DND-41 (cell line): ENCODE data around the gene METTL15.

ENCODE experiments used
- ATAC-seq: fragments of 200-7000 bp; cut with Tn5 transposase; 3 replicates; pipeline ENCODE4 v1.9.1; 2021; ENCODE audit warnings: low read depth; ENCODE audit not compliant: insufficient read depth
- DNase-seq: peaks from one replicate; pipeline ENCODE4 v3.0.0-alpha.2; 2020
- H2AFZ ChIP-seq: 2 replicates; pipeline ENCODE4 v1.6.0; 2012; ENCODE audit warnings: low read depth, low read length
- H3K27ac ChIP-seq: 2 replicates; pipeline ENCODE4 v1.5.1; 2012; ENCODE audit warnings: low read length, inconsistent platforms
- H3K27me3 ChIP-seq: fragments of 200-600 bp; sonication (generic); 2 replicates; pipeline ENCODE4 v1.6.0; 2012; ENCODE audit warnings: low read length, mild to moderate bottlenecking, inconsistent platforms; ENCODE audit not compliant: insufficient read depth, poor library complexity
- H3K36me3 ChIP-seq: 2 replicates; pipeline ENCODE4 v1.5.1; 2012; ENCODE audit warnings: low read length, inconsistent platforms; ENCODE audit not compliant: insufficient read depth
- H3K4me1 ChIP-seq: 2 replicates; pipeline ENCODE4 v1.5.1; 2012; ENCODE audit warnings: mild to moderate bottlenecking, low read length; ENCODE audit not compliant: insufficient read depth
- H3K4me2 ChIP-seq: 2 replicates; pipeline ENCODE4 v1.6.0; 2012; ENCODE audit warnings: mild to moderate bottlenecking, moderate library complexity, low read length, inconsistent platforms; ENCODE audit not compliant: insufficient read depth
- H3K4me3 ChIP-seq, 2 experiments: fragments of 200-600 bp in 1 of 2; shearing (Covaris generic) in 1 of 2; 2 replicates each; pipeline ENCODE4 v1.5.1; 2012 to 2016; ENCODE audit warnings: inconsistent platforms in 2 of 2, low read length in 2 of 2, mild to moderate bottlenecking in 2 of 2, low read depth in 1 of 2, moderate library complexity in 1 of 2
- H3K79me2 ChIP-seq: 2 replicates; pipeline ENCODE4 v1.6.0; 2012; ENCODE audit warnings: low read length, inconsistent platforms; ENCODE audit not compliant: insufficient read depth
- H3K9ac ChIP-seq: 2 replicates; pipeline ENCODE4 v1.6.0; 2012; ENCODE audit warnings: low read depth, mild to moderate bottlenecking, inconsistent platforms, low read length, moderate library complexity
- H3K9me3 ChIP-seq: 2 replicates; pipeline ENCODE4 v1.5.1; 2012; ENCODE audit warnings: low read length, moderate library complexity, mild to moderate bottlenecking, inconsistent platforms; ENCODE audit not compliant: insufficient read depth, severe bottlenecking
- H4K20me1 ChIP-seq: 2 replicates; pipeline ENCODE4 v1.6.0; 2012; ENCODE audit warnings: low read length; ENCODE audit not compliant: insufficient read depth
- EZH2 ChIP-seq: IDR thresholded peaks from 3 replicates; pipeline ENCODE4 v1.6.1; 2012; ENCODE audit warnings: borderline replicate concordance, low read depth, mild to moderate bottlenecking, moderate library complexity, low read length, inconsistent platforms; ENCODE audit not compliant: severe bottlenecking
- TF ChIP-seq, protein P1 (sequence below): IDR thresholded peaks from 2 replicates; pipeline ENCODE4 v1.5.1; 2012; ENCODE audit warnings: borderline replicate concordance, low read length, moderate library complexity, mild to moderate bottlenecking; ENCODE audit not compliant: poor library complexity, severe bottlenecking; ENCODE audit errors: extremely low read depth

The METTL15 gene

DNA sequence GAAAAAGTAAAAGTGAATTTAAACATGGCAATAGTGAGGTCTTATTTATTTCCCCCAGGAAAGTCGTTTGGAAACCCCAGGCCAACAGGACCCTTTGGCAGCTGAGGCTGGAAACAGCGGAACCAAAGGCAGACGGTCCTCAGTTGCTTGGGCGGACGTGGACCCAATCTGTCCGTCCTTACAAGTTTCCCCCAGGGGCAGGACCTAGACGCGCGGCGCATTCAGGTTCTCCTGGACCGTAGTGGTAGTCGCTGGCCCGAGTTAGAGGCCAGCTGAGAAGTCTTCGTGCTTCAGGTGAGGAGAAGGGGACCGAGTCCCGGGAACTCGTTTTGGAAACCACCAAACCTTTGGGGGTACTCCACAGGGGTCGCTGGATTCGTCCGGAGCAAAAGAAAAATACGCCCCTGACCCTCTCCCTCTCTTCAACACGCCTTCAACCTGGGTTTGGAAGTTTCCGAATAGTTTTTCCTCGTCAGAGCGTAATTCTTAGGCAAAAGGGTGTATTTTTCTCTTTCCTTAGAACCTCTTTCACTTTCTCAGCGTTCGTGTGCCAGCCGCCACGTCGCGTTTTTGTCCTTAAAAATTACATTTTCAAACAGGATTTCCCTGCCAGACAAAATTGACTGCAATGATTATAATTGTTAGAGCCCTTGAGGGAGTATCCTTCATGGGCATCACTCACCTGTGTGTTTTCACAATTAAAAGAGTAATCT is 2.1 kb downstream of the METTL15 start:
- Histone ChIP-seq H2AFZ (peak overlapping the region; percentile 89), H3K9ac (peak overlapping the region; percentile 65), H3K9me3 (no peaks in the 10 kb centered on the region), H3K79me2 (peaks cover 92% of the 10 kb centered on the region), H3K27me3 (no peaks in the 10 kb centered on the region), H3K27ac (peak overlapping the region; percentile 85), H3K36me3 (peaks cover 19% of the 10 kb centered on the region), H4K20me1 (no peaks in the 10 kb centered on the region), H3K4me3 (peak overlapping the region; percentile 87 to 91), H3K4me1 (peaks cover 54% of the 10 kb centered on the region), H3K4me2 (peak overlapping the region; percentile 74)
- DNase-seq (peak; percentile 75), ATAC-seq (peak; percentile 68)
- TF ChIP-seq, protein P1, sequence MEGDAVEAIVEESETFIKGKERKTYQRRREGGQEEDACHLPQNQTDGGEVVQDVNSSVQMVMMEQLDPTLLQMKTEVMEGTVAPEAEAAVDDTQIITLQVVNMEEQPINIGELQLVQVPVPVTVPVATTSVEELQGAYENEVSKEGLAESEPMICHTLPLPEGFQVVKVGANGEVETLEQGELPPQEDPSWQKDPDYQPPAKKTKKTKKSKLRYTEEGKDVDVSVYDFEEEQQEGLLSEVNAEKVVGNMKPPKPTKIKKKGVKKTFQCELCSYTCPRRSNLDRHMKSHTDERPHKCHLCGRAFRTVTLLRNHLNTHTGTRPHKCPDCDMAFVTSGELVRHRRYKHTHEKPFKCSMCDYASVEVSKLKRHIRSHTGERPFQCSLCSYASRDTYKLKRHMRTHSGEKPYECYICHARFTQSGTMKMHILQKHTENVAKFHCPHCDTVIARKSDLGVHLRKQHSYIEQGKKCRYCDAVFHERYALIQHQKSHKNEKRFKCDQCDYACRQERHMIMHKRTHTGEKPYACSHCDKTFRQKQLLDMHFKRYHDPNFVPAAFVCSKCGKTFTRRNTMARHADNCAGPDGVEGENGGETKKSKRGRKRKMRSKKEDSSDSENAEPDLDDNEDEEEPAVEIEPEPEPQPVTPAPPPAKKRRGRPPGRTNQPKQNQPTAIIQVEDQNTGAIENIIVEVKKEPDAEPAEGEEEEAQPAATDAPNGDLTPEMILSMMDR = no peak
- TF ChIP-seq EZH2 = no peak

DNA sequence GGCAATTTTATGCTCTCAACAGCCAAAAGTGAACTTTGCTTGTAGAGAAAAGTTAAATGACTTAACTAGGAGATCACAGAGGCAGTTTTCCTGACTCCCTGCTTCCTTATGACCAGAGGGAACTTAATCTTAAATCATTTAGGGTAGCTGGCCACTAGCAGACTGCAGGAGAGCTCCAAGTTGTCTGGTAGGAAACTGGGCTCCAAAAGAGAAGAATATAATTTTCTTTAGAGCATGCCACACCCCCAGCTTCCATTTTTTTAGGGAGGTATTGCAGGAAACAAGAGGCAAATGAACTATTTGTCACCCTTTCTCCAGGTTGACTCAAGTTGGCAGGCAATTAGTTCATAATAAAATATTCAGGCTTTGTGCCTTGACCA is 2.6 kb downstream of the METTL15 start:
- TF ChIP-seq EZH2 = no peak
- TF ChIP-seq, protein P1 = no peak
- Histone ChIP-seq H3K27ac (peak overlapping the region; percentile 85), H4K20me1 (no peaks in the 10 kb centered on the region), H3K4me2 (peak overlapping the region; percentile 74), H3K9me3 (no peaks in the 10 kb centered on the region), H3K4me1 (peaks cover 49% of the 10 kb centered on the region), H3K4me3 (peak overlapping the region; percentile 87 to 91), H3K79me2 (peaks cover 88% of the 10 kb centered on the region), H3K27me3 (no peaks in the 10 kb centered on the region), H3K36me3 (peaks cover 23% of the 10 kb centered on the region), H3K9ac (peak overlapping the region; percentile 65), H2AFZ (peak overlapping the region; percentile 89)
- no peak for ATAC-seq
- DNase-seq = no peak

DNA sequence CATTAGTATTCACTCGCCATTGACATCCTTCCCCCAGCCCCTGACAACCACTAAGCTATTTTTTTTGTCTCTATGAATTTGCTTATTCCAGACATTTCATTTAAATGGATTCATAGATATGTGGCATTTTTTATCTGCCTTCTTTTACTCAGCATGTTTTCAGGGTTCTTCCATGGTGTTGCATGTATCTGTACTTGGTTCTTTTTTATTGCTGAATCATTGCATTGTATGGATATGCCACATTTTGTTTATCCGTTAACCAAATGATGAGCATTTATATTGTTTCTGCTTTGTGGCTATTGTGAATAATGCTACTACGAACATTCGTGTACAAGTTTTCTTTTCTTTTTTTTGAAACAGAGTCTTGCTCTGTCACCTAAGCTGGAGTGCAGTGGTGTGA is 5.9 kb downstream of the METTL15 start:
- Histone ChIP-seq H3K9ac (no peak overlapping the region), H3K9me3 (no peaks in the 10 kb centered on the region), H3K79me2 (peaks cover 71% of the 10 kb centered on the region), H3K4me2 (peak overlapping the region; percentile 6; the same call in 1 of the 2 replicates), H3K36me3 (peaks cover 25% of the 10 kb centered on the region), H4K20me1 (no peaks in the 10 kb centered on the region), H3K4me1 (peaks cover 30% of the 10 kb centered on the region), H2AFZ (no peak overlapping the region), H3K4me3 (no peak overlapping the region), H3K27ac (no peak overlapping the region), H3K27me3 (no peaks in the 10 kb centered on the region)
- DNase-seq (no peak), ATAC-seq (no peak)
- TF ChIP-seq, protein P1 = no peak
- no peak for TF ChIP-seq EZH2

DNA sequence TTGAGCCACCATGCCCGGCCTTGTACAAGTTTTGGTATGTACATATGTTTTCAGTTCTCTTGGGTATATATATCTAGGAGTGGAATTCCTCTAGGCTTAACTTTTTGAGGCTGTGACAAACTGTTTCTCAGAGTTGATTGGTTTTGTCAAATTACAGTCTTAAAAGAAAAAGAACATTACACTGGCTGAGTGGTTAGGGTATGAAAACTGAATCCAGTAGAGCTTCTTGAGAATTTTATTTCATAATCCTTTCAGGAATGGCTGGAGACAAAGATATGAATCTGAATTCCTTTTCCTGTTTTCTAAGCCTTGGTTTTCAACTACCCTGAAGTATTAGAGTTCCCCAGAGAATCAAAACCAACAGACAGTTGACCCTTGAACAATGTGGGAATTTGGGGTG is 6.5 kb downstream of the METTL15 start:
- Histone ChIP-seq H3K4me2 (no peak overlapping the region), H3K9ac (no peak overlapping the region), H3K4me3 (no peak overlapping the region), H2AFZ (no peak overlapping the region), H4K20me1 (no peaks in the 10 kb centered on the region), H3K27me3 (no peaks in the 10 kb centered on the region), H3K4me1 (peaks cover 24% of the 10 kb centered on the region), H3K9me3 (no peaks in the 10 kb centered on the region), H3K79me2 (peaks cover 68% of the 10 kb centered on the region), H3K27ac (no peak overlapping the region), H3K36me3 (peaks cover 25% of the 10 kb centered on the region)
- no peak for DNase-seq
- ATAC-seq = no peak
- TF ChIP-seq EZH2 = no peak
- TF ChIP-seq, protein P1 = no peak
